Activated T-cell treated with anti-CD3 and anti-CD28 coated beads, Interleukin-2, amount 50 U/mL, for 72 hours (primary cell): Measurements from ENCODE around the gene TPM1. TPM values are rescaled to one million over a fixed set of nuclear protein-coding genes. Genes with fewer than 3 reads are reported as not detected.

Experiments used
- total RNA-seq, 2 donors: library from RNA; stranded (reverse); gene quantifications; one replicate each; pipeline ENCODE4 v1.2.3, GENCODE V29; 2022

TPM1 gene
- total RNA-seq, 2 donors from 2014 or later: 9.5 to 9.6 TPM

Other genes starting within 250 kb of the TPM1 start
- gene LACTB, start 79.1 kb downstream of the TPM1 start, total RNA-seq: 10 to 100 TPM; 28.6 to 30.3 TPM
- gene RPS27L, start 114.7 kb downstream of the TPM1 start, total RNA-seq: 100 to 1,000 TPM; 166 to 228 TPM
- 100 to 1,000 TPM; 122 to 157 TPM for gene RAB8B, start 146.9 kb downstream of the TPM1 start, total RNA-seq
- 10 to 100 TPM; 24.4 to 30.6 TPM for gene APH1B, start 234.9 kb downstream of the TPM1 start, total RNA-seq